IMR-90 (cell line): ENCODE results near the gene ZFHX3. TPM values are rescaled to one million over a fixed set of nuclear protein-coding genes. Genes with fewer than 3 reads are reported as not detected.

ENCODE experiments used
- ATAC-seq: fragments of 200-7000 bp; cut with Tn5 transposase; 2 replicates; pipeline ENCODE4 v1.9.1; 2020; ENCODE audit warnings: low read depth, mild to moderate bottlenecking, moderate library complexity
- BruUV-seq: library from RNA; stranded (reverse); fragments of 400-500 nt; replicated peaks from 2 replicates; lab custom pipeline; 2021; lab: Mats Ljungman, UMichigan
- CTCF ChIA-PET: fragments of 300-600 bp; formaldehyde crosslinking; extraction: SDS; loops from one replicate; lab custom pipeline; 2021; ENCODE audit warnings: antibody characterized with exemption; lab: Yijun Ruan, JAX
- POLR2A ChIA-PET: fragments of 300-600 bp; sonication (Branson Sonifier 250); formaldehyde crosslinking; loops from one replicate; lab custom pipeline; 2022; ENCODE audit warnings: antibody characterized with exemption; ENCODE audit not compliant: unreplicated experiment; lab: Charles Lee
- DNase-seq: peaks from one replicate; pipeline ENCODE4 v3.0.0; 2013
- H2AFZ ChIP-seq: replicated peaks from 2 replicates; pipeline ENCODE3; 2013; ENCODE audit warnings: low read length, mild to moderate bottlenecking; ENCODE audit not compliant: poor library complexity
- H2AK5ac ChIP-seq: 2 replicates; pipeline ENCODE4 v1.6.1; 2013; ENCODE audit warnings: low read depth, low read length, inconsistent platforms
- H2AK9ac ChIP-seq: replicated peaks from 2 replicates; pipeline ENCODE3; 2013; ENCODE audit warnings: mild to moderate bottlenecking, low read depth, low read length, moderate library complexity; ENCODE audit not compliant: poor library complexity
- H2BK120ac ChIP-seq: 2 replicates; pipeline ENCODE4 v1.6.1; 2013; ENCODE audit warnings: low read depth, low read length, inconsistent platforms
- H2BK15ac ChIP-seq: 3 replicates; pipeline ENCODE4 v1.6.1; 2013; ENCODE audit warnings: low read depth, low read length, inconsistent platforms
- H2BK20ac ChIP-seq: 2 replicates; pipeline ENCODE4 v1.6.1; 2013; ENCODE audit warnings: low read depth, mild to moderate bottlenecking, inconsistent platforms, low read length, moderate library complexity
- H2BK5ac ChIP-seq: 2 replicates; pipeline ENCODE4 v1.6.1; 2013; ENCODE audit warnings: mild to moderate bottlenecking, low read depth, low read length, inconsistent platforms; ENCODE audit not compliant: poor library complexity, severe bottlenecking
- H3K14ac ChIP-seq: replicated peaks from 2 replicates; pipeline ENCODE4 v1.6.1; 2013; ENCODE audit warnings: low read depth, low read length, inconsistent platforms
- H3K18ac ChIP-seq: 2 replicates; pipeline ENCODE4 v1.6.1; 2013; ENCODE audit warnings: low read depth, low read length, control low read depth
- H3K23ac ChIP-seq: 2 replicates; pipeline ENCODE4 v1.6.1; 2013; ENCODE audit warnings: low read depth, low read length, inconsistent platforms
- H3K27ac ChIP-seq: 2 replicates; pipeline ENCODE4 v1.5.1; 2013; ENCODE audit warnings: mild to moderate bottlenecking, control low read depth, low read length; ENCODE audit not compliant: insufficient read depth
- H3K27me3 ChIP-seq: 2 replicates; pipeline ENCODE4 v1.6.1; 2013; ENCODE audit warnings: low read length; ENCODE audit not compliant: control insufficient read depth, insufficient read depth
- H3K36me3 ChIP-seq: 2 replicates; pipeline ENCODE4 v1.6.1; 2013; ENCODE audit warnings: low read length, mixed read lengths; ENCODE audit not compliant: control insufficient read depth, insufficient read depth
- H3K4ac ChIP-seq: 2 replicates; pipeline ENCODE4 v1.6.1; 2013; ENCODE audit warnings: low read depth, low read length, inconsistent platforms
- H3K4me1 ChIP-seq: 2 replicates; pipeline ENCODE4 v1.6.1; 2013; ENCODE audit warnings: low read length, mixed read lengths; ENCODE audit not compliant: control insufficient read depth, insufficient read depth
- H3K4me2 ChIP-seq: 2 replicates; pipeline ENCODE4 v1.6.1; 2013; ENCODE audit warnings: low read depth, mild to moderate bottlenecking, control low read depth, low read length, moderate library complexity
- H3K4me3 ChIP-seq: 2 replicates; pipeline ENCODE4 v1.5.1; 2013; ENCODE audit warnings: low read depth, mild to moderate bottlenecking, control low read depth, low read length, moderate library complexity; ENCODE audit not compliant: insufficient read depth
- H3K56ac ChIP-seq: 2 replicates; pipeline ENCODE4 v1.6.1; 2013; ENCODE audit warnings: low read length, inconsistent platforms; ENCODE audit not compliant: insufficient read depth; ENCODE audit errors: extremely low read depth
- H3K79me1 ChIP-seq, 2 experiments: 2 replicates each; pipeline ENCODE4 v1.6.1; 2013; ENCODE audit warnings: low read length in 2 of 2, inconsistent platforms in 1 of 2, low read depth in 1 of 2
- H3K9ac ChIP-seq: 2 replicates; pipeline ENCODE4 v1.6.1; 2013; ENCODE audit warnings: low read depth, low read length, control low read depth
- H3K9me1 ChIP-seq: 2 replicates; pipeline ENCODE4 v1.6.1; 2013; ENCODE audit warnings: low read length, inconsistent platforms; ENCODE audit not compliant: insufficient read depth
- H3K9me3 ChIP-seq: 2 replicates; pipeline ENCODE4 v1.6.1; 2013; ENCODE audit warnings: low read length; ENCODE audit not compliant: control insufficient read depth, insufficient read depth
- H4K20me1 ChIP-seq: 2 replicates; pipeline ENCODE4 v1.6.1; 2013; ENCODE audit warnings: low read length, inconsistent platforms; ENCODE audit not compliant: insufficient read depth
- H4K5ac ChIP-seq: 2 replicates; pipeline ENCODE4 v1.6.1; 2013; ENCODE audit warnings: mild to moderate bottlenecking, low read depth, low read length, control low read depth
- H4K8ac ChIP-seq, 2 experiments: 2 replicates each; pipeline ENCODE4 v1.6.1; 2013; ENCODE audit warnings: low read depth in 2 of 2, low read length in 2 of 2, control low read depth in 1 of 2, inconsistent platforms in 1 of 2
- H4K91ac ChIP-seq: 2 replicates; pipeline ENCODE4 v1.6.1; 2013; ENCODE audit warnings: low read depth, low read length, inconsistent platforms; ENCODE audit not compliant: insufficient read depth
- BHLHE40 ChIP-seq: fragments of 150-350 bp; IDR thresholded peaks from 2 replicates; pipeline ENCODE4 v1.6.1; 2016; ENCODE audit warnings: mild to moderate bottlenecking, low read depth, low read length
- CEBPB ChIP-seq: IDR thresholded peaks from 2 replicates; pipeline ENCODE4 v1.6.1; 2012; ENCODE audit warnings: low read depth, low read length, improper control_type of control experiment
- CHD1 ChIP-seq: IDR thresholded peaks from 2 replicates; pipeline ENCODE4 v1.6.1; 2012; ENCODE audit warnings: low read depth, low read length, improper control_type of control experiment
- CTCF ChIP-seq: conservative IDR thresholded peaks from 2 replicates; pipeline ENCODE4 v1.5.1; 2012; ENCODE audit warnings: mild to moderate bottlenecking, low read depth, low read length, improper control_type of control experiment
- ELK1 ChIP-seq: fragments of 150-350 bp; IDR thresholded peaks from 2 replicates; pipeline ENCODE4 v1.6.1; 2016; ENCODE audit warnings: low read depth, mild to moderate bottlenecking, low read length, moderate library complexity, borderline replicate concordance
- MAFK ChIP-seq: IDR thresholded peaks from 2 replicates; pipeline ENCODE4 v1.6.1; 2012; ENCODE audit warnings: low read depth, low read length, improper control_type of control experiment
- MAZ ChIP-seq: IDR thresholded peaks from 2 replicates; pipeline ENCODE4 v1.6.1; 2012; ENCODE audit warnings: low read depth, mild to moderate bottlenecking, low read length, improper control_type of control experiment, moderate library complexity, borderline replicate concordance
- MXI1 ChIP-seq: IDR thresholded peaks from 2 replicates; pipeline ENCODE4 v1.6.1; 2012; ENCODE audit warnings: low read depth, mild to moderate bottlenecking, low read length, moderate library complexity, borderline replicate concordance
- NFE2L2 ChIP-seq: fragments of 150-350 bp; IDR thresholded peaks from 2 replicates; pipeline ENCODE4 v1.6.1; 2016; ENCODE audit warnings: low read depth, mild to moderate bottlenecking, low read length
- RAD21 ChIP-seq: IDR thresholded peaks from 2 replicates; pipeline ENCODE4 v1.6.1; 2012; ENCODE audit warnings: low read length, improper control_type of control experiment
- RCOR1 ChIP-seq: IDR thresholded peaks from 2 replicates; pipeline ENCODE4 v1.6.1; 2012; ENCODE audit warnings: mild to moderate bottlenecking, low read length, improper control_type of control experiment; ENCODE audit not compliant: insufficient replicate concordance
- RFX5 ChIP-seq: IDR thresholded peaks from 2 replicates; pipeline ENCODE4 v1.8.0; 2012; ENCODE audit warnings: low read depth, mild to moderate bottlenecking, low read length, moderate library complexity
- USF2 ChIP-seq: fragments of 150-350 bp; IDR thresholded peaks from 2 replicates; pipeline ENCODE4 v1.6.1; 2017; ENCODE audit warnings: mild to moderate bottlenecking, antibody characterized with exemption, low read length, low read depth
- WGBS, 2 experiments: methylation state at CpG; one replicate each; pipeline versions ENCODE4 v1.1.5 to v1.1.7; 2013; ENCODE audit warnings: missing lambda C conversion rate in 2 of 2; ENCODE audit not compliant: insufficient read length in 1 of 2; ENCODE audit errors: extremely low coverage in 2 of 2; 5-methylcytosine and 5-hydroxymethylcytosine counted together
- dilution Hi-C: fragments of 300-500 bp; cut with HindIII; formaldehyde crosslinking; loops from one replicate; pipeline ENCODE4 v1.14.3; 2018; ENCODE audit warnings: low sequenced_read_pairs; ENCODE audit not compliant: unreplicated experiment
- in situ Hi-C: fragments of 300-500 bp; cut with MboI; formaldehyde crosslinking; loops from 3 replicates; pipeline ENCODE4 v1.14.3; 2019; ENCODE audit warnings: low sequenced_read_pairs, inconsistent platforms, mixed read lengths
- intact Hi-C: fragments of 100-400 bp; cut with micrococcal nuclease; formaldehyde crosslinking; loops from 2 replicates; pipeline ENCODE4 v1.10.0; 2022
- polyA plus RNA-seq, 3 experiments: library from polyadenylated mRNA; depleted of rRNA; stranded (reverse); fragments of >200 nt; gene quantifications; 2 replicates each; pipeline ENCODE4 v1.2.3, GENCODE V29; 2012; ENCODE audit warnings: low replicate concordance in 1 of 3
- total RNA-seq: library from RNA; depleted of rRNA; stranded (reverse); fragments of >200 nt; gene quantifications from 2 replicates; pipeline ENCODE4 v1.2.3, GENCODE V29; 2012

The ZFHX3 gene
- total and polyA plus RNA-seq, 2 of the 4 experiments (the other 2 are of a cell fraction): 1.4 to 1.7 TPM

GRCh38 chr16:72807245-72807644, 240.7 kb downstream of the ZFHX3 start:
- H2BK120ac ChIP-seq: no peak overlapping the region
- ChIA-PET POLR2A (no interaction called here), CTCF (interaction anchor here (1.1 kb wide), 1 partner anchor 25 kb away, joined by 4 read pairs; no protein-coding TSS in a partner anchor)
- H3K14ac ChIP-seq: no peak overlapping the region
- no peaks in the 10 kb centered on the region for H3K27me3 ChIP-seq
- BruUV-seq: no TSS peak
- H2BK5ac ChIP-seq: no peak overlapping the region
- no peak overlapping the region for H2AK5ac ChIP-seq
- WGBS, 2 experiments: no CpG with 5 or more reads among the region's 3 CpGs
- dilution Hi-C loops: no loop called here
- H2BK20ac ChIP-seq: no peak overlapping the region
- H2BK15ac ChIP-seq: no peak overlapping the region
- H3K36me3 ChIP-seq: peaks cover 10% of the 10 kb centered on the region; the same call in 1 of the 2 replicates
- no peak overlapping the region for H3K9ac ChIP-seq
- no peaks in the 10 kb centered on the region for H4K20me1 ChIP-seq
- no peaks in the 10 kb centered on the region for H3K4me1 ChIP-seq
- no peak for DNase-seq
- TF ChIP-seq CTCF: no peak
- TF ChIP-seq NFE2L2: no peak
- TF ChIP-seq RFX5: no peak
- no peak for TF ChIP-seq RCOR1
- TF ChIP-seq USF2: no peak
- no peak for TF ChIP-seq ELK1
- no peak for TF ChIP-seq MAFK
- TF ChIP-seq CHD1: no peak
- TF ChIP-seq RAD21: no peak
- no peak for TF ChIP-seq CEBPB
- TF ChIP-seq MAZ: no peak
- TF ChIP-seq BHLHE40: no peak
- no peak for TF ChIP-seq MXI1
- no peak overlapping the region for H4K8ac ChIP-seq
- H3K79me1 ChIP-seq: 0 out of 4 replicates have a peak, but pooled peaks cover 0 to 2% of the 10 kb centered on the region in 2 experiments
- no peak overlapping the region for H3K23ac ChIP-seq
- H4K5ac ChIP-seq: no peak overlapping the region
- peaks cover 4% of the 10 kb centered on the region; the same call in 1 of the 2 replicates for H3K9me1 ChIP-seq
- no peak overlapping the region for H3K18ac ChIP-seq
- H3K56ac ChIP-seq: no peak overlapping the region
- H2AFZ ChIP-seq: no peak overlapping the region
- H2AK9ac ChIP-seq: no peak overlapping the region
- H3K4me2 ChIP-seq: no peak overlapping the region
- H3K4ac ChIP-seq: no peak overlapping the region
- H4K91ac ChIP-seq: no peak overlapping the region
- no peak overlapping the region for H3K4me3 ChIP-seq
- intact Hi-C loops: no loop called here
- in situ Hi-C loops: no loop called here
- no peak overlapping the region for H3K27ac ChIP-seq
- no peak for ATAC-seq
- no peaks in the 10 kb centered on the region for H3K9me3 ChIP-seq
